HG03280 (cell line): ENCODE measurements around the gene CCDC102B.
"Not testable (repeated sequence)": the region's sequence is repeated elsewhere in the genome, so short reads cannot be mapped to it uniquely, and the experiment has no call there.

ENCODE experiments used
- ATAC-seq: cut with Tn5 transposase; IDR thresholded peaks from one replicate; pipeline ENCODE4 v1.9.1; 2021; ENCODE audit warnings: mild to moderate bottlenecking, moderate library complexity; ENCODE audit not compliant: unreplicated experiment

CCDC102B gene

DNA sequence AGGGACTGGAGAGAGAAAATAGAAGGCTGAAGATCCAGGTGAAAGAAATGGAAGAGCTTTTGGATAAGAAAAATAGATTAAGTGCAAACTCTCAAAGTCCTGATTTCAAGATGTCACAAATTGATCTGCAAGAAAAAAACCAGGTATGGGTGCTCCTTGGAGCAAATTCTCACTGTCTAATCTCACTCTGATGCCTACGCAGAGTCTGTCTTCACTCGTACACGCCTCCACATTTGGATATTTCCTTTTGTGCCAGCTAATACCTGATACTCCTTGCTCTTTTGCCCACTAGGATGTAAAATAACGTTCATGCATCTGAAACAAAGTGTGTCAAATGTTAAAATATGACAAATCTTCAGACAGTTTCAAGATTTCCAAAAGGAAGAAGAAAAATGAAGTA lies 99.4 kb downstream of the CCDC102B start:
- no peak for ATAC-seq

DNA sequence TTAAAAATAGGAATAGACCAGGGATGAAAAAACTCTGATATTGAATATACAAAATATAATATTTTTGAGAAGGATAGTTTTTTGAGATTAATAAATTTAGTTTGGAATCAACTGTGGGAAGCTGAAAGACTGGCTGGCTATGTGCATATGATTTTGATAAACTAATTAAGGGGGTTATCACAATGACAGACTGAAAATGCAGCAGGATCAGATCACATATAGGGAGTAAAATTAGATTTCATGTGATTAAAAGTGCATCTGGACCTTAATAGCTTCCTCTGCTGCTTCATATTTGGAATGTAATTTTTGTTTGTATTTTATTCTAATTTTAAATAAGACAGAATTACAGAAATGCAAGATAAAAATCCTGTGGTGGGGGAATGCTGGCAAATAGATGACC lies 111.7 kb downstream of the CCDC102B start:
- ATAC-seq, result no peak

DNA sequence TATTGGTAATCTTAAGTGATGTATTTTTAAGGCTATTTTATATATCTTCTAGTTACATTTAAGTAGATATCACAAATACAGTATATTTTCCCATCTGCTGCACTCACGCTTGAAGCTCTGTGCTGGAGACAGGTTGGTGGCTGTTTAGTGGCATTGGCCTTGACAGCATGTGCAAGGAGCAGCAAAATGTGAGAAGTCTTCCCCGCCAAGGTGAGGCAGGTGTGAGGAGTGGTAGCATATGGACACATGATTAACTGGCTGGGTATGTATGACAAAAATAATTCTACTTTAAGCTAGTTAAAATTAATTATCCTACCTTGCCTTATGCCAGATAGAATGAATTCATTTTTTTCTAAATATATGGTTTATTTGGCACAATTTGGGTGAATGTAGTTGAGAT lies 117.2 kb downstream of the CCDC102B start:
- ATAC-seq, result no peak

DNA sequence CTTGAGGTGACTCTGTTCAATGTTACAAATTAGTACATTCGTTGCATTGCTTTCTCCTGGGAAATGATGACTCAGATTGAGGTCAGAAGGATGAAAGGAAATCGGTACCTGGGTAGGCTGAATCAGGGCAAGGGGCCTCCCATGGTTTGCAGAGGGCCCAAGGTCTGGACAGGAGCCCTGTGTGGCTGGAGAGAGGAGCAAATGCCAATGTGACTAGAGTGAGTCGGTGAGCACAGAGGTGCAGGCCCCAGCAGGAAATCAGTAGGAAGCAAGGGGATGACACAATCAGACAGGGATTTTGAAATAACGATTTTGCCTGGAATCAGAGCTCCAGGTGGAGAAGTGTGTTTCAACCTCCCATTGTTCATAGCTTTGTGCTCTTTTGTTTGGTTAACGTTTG lies 118.9 kb downstream of the CCDC102B start:
- ATAC-seq, result no peak

DNA sequence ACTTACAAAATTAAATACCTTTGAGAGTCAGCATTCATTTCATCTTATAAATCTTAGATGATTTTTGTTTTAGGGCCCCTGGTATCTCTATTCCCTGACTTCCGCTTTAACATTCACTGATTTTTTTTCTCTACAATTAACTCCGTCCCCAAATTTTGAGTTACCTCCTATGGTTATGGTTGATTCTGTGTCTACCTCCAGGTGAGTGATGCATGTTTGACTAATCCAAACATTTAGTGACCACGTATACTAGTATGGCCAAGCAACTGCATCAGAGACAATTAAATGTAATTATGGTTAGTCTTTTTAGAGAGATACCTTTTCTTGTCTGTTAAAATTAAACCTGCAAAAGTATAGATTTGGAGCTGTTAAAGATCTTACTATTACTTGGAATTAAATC lies 120.3 kb downstream of the CCDC102B start:
- ATAC-seq, result no peak

DNA sequence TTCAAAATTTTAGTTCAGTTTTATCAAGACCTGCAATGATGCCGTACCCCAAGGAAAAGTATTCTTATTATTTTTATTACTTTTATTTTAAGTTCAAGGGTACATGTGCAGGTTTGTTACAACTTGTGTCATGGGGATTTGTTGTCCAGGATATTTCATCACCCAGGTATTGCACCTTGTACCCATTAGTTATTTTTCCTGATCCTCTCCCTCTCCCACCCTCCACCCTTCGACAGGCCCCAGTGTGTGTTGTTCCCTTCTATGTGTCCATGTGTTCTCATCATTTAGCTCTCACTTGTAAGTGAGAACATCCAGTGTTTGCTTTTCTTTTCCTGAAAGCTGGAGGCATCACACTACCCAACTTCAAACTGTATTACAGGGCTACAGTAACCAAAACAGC lies 122.0 kb downstream of the CCDC102B start:
- ATAC-seq, result no peak

DNA sequence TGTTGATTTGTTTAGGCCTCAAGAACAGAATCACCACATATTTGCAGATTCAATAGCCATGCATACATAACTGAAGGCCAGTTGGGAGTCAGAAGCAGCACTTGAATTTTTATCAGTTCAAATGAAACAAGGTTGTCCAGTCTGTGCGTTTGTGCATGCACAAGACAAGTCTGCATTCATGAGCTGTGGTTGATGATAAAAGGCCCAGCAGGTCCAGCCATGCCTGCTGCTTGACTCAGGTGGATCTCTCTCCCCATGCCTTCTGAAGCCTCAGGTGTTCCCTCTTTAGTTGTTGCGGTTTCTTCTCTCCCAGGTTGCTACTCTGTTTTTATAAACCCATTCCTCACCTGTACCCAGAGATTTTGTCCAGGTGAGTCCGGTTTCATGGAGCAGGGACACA lies 124.5 kb downstream of the CCDC102B start:
- no peak for ATAC-seq

DNA sequence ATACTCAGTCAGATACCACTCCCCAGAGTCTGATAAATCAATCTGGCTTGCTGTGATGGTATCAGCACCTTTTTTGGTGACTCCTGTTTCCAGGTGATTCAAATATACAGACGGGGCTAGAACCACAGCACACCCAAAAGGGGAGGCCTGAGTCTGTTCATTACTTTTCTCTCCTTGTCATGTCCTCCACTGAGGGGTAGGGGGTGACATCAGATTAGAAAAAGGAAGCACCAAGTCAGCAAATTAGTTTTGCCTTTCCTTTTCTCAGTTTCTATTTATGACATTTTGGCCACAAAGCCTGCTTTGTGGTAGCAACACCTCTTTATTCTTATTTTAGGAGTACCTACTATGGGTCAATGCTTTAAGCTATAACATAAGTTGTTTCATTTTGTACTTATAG lies 127.4 kb downstream of the CCDC102B start:
- ATAC-seq, result peak; percentile 80

DNA sequence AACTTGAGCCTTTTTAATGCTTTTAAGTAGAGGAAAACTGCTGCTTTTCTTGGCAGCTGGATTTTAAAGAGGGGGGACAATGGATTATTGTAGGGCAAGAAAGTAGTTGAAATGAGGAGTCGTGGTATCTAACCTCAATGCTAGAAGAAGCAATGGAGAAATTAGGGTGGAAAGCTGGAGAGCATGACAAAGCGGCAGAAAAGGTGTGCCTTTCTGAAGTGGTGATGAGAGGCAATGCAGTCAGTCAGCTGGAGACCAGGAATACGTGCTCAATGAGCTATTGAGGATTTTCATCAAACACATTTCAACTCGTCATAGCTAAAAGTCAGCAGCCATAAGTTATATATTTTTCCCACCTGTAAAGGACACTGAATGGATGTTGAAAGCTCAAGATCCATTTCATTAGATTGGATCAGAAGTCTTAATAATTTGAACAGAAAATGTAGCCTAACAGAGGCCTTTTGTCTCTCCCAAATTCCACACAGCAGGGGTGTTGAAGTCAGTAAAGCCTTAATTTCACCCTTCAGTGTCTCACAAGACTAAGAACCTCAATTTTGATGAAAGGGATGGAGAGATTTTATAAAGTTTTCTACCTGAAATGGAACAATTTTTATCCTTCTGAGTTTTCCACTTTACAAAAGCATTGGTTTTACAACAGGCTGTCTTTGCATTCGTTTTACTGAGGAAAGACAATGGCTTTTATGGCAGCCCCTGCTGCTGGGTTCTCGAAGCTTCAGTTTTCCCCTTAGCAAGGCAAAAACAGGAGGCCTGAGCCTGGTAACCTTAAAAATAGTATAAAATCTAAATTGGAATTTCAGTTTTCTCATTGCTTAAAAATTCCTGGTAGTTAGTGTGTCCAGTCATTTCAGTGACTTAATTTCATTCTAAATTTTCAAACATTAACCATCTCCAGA lies 131.1 kb downstream of the CCDC102B start:
- ATAC-seq, result no peak

DNA sequence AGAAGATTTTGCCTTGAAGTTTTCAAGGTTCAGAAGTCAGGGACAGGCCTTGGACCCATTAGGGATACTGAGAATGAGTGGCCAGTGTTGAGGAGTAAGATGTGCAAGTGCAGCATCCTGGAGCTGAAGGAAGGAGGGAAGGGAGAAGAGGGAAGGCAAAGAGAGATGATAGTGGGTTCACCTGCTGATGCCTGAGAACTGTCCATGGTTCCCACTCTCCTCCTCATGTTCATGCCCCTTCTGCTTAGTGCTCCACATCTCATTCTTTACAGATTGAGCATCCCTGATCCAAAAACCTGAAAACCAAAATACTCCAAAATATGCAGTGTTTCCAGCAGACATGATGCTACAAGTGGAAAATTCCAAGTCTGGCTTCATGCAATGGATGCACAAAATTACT lies 137.8 kb downstream of the CCDC102B start:
- no peak for ATAC-seq

DNA sequence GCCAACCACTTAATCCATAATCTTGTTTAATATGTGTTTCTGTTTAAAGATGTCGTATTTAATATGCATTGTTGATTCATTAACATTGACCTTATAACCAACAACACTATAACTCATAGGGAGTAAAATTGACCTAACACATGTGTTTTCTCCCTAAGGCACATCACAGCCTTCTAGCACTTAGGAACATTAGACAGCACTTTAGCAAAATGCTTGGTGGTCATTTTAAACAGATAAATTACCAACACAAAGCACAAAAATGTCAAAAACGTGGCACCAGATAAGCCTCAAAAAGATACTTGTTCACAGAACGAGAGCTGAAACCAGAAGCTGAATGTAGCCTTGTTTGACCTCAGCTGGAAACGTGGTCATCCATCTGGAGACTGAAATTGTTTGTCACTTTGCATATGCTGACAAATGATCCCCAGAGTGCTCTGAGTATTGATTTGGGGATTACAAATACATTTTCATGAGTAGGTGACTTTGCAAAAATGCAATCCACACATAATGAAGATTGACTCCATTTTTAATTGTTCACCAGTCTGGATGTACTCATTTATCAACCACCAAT lies 139.2 kb downstream of the CCDC102B start:
- no peak for ATAC-seq

DNA sequence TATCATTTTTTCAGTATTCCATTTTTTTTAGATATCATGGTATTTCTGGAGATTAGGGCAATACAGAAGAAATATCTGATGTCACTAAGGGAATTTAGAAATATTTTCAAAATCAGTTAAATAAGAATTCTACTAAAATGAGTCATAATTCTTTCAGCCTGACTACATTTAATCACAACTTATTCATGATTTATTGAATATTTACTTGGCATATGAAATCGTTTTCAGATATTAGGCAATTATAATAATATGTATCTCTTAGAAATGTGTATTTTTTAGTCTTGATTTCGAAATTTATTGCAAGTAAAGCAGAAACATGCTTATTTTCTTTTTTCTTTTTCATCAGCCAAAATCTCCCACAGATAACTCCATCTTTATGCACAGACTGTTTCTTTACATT lies 142.2 kb downstream of the CCDC102B start:
- ATAC-seq, result no peak

DNA sequence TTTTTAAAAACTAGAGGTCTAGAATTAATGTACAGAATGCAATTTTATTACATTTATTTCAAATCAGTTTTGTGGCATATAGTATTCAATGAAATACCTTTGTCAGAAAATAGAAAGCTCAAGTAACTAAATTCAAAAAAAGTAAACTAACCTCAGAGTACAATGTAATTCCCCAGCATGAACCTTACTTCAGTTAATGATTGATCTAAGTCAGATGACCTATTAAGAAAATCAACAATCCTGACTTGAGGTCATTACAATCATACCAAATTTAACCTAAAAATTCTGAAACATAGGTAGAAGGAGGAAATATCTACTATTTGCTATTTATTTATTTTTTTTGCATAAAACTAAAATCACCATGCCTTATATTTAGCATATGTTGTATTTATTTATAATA lies 142.9 kb downstream of the CCDC102B start:
- no peak for ATAC-seq

DNA sequence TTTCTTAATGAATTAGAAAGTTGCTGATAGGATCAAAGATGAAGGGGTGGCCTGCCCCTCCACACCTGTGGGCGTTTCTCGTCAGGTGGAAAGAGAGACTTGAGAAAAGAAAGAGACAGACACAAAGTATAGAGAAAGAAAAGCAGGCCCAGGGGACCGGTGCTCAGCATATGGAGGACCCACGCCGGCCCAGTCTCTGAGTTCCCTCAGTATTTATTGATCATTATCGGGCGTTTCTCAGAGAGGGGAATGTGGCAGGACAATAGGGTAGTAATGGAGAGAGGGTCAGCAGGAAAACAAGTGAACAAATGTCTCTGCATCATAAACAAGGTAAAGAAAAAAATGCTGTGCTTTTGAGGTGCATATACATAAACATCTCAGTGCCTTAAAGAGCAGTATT lies 144.3 kb downstream of the CCDC102B start:
- no peak for ATAC-seq

DNA sequence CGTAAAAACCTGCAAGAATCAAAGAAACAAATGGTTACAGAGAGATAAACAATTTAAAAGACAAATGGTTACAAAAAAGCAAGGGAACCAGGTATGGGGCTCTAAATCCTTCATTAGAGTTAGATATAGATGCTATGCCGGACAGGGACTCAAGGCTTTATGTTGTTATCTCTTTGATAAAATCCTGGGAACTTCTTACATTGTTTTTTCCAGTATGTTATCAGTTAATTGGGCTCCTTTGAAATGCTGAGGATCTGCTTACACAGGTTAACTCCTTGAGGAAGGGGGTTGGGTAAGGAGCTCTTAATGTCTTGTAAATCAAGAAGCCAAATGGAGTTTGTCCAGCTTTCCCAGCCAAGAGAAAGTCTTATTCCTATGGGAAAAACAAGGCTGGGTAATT lies 146.0 kb downstream of the CCDC102B start:
- not testable (repeated sequence) for ATAC-seq

DNA sequence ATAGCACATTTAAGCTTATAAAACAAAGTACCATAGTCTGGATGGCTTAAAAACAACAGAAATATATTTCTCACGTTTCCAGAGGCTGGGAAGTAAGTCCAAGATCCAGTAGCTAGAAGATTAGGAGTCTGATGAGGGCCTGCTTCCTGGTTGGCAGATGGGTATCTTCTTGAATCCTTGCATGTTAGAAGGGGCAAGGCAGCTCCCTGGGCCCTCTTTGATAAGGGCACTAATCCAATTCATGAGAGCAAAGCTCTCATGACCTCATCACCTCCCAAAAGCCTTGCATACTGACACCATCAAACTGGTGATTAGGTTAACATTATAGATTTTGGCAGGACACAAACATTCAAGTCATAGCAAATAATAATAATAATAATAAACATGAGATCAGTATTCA lies 146.4 kb downstream of the CCDC102B start:
- no peak for ATAC-seq

DNA sequence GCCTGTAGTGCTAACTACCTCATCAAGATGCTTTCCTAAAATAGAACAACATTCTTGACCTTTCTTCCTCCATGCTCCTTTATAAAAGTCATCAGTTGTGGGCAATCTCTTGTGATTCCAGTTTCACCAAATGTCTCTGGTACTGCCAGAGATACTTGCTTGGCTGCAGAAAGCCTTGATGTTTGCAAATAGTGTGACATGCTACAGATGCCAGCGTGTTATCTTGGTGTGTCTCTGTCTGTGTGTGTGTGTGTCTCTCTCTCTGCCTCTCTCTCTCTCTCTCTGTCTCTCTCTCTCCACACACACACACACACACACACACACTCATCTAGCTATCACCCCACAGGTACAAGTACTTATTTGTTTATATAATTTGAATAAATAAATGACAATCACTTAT lies 146.9 kb downstream of the CCDC102B start:
- ATAC-seq, result no peak

DNA sequence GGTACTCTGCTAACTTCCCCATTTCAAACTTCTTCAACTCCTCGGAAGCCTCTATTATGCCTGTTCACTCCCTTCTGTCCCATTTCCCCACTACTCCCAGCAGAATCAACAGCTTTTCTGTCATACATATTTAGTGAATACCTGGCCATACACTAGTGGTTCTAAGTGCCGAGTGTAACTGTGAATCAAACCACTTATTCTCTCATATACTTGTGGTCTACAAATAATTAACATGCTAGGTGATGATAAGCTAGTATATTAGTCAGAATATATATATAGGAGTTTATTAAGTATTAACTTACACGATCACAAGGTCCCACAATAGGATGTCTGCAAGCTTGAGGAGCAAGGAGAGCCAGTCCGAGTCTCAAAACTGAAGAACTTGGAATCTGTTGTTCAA lies 150.7 kb downstream of the CCDC102B start:
- ATAC-seq, result no peak

DNA sequence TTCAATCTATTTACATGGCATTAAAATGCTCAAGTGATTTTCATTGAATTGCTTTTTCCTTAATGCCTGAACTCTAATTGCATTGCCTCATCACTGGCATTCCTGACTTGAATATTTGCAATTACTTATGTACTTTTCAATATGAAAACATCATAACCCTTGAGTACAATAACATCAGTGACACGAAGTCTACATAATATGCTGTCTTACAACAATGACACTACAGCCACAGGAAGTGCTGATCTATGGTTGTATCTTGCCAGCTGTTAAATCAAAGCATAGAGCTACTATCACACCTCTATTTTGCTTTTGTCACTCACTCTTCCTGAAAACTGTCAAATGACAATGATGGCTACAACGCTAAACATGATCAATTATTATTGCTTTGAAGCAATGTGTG lies 156.9 kb downstream of the CCDC102B start:
- ATAC-seq, result no peak

DNA sequence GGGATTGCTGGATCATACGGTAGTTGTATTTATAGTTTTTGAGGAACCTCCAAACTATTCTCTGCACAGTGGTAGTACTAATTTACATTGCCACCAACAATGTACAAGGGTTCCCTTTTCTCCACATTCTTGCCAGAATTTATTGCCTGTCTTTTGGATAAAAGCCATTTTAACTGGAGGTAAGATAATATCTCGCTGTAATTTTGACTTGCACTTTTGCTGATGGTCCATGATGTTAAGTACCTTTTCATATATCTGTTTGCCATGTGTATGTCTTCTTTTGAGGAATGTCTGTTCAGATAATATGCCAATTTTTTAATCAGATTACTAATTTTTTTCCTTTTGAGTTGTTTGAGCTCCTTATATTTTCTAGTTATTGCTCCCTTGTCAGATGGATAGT lies 158.8 kb downstream of the CCDC102B start:
- ATAC-seq, result no peak

DNA sequence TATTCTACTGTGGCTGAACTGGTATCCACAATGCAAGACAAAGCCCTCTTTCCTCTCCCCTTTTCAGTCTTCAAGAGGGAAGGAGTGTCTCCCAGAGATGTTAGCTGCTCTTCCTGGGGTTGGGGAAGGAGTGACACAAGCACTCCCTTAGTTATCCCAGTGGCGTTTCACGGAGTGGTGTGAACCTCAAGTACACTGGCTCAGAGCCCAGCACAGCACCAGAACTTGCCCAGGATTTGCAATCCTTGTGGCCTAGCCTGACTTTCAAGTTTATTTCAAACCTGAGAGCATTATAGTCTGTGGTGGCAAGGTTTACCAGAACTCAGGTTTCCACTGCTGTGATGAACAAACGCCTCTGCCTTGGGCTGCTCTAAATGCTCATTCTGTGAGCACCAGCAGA lies 162.5 kb downstream of the CCDC102B start:
- no peak for ATAC-seq

DNA sequence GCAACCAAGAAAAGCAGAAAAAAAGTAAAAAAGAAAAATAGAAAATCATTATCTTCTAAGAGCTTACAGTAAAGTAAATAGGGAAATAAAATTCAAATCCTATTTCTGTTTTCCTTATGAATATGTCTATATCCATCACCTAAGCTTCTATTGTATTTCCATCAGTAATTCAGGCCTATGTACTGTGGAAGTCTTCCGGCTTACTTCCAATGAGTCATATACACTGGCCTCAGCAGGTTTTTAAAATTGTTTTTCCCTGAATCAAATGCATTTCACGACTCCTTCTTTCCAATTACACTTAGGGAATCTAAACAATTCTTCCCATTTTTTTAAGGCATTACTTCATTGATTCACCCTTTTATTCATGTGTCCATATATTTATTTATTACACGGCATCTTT lies 164.7 kb downstream of the CCDC102B start:
- ATAC-seq, result no peak

DNA sequence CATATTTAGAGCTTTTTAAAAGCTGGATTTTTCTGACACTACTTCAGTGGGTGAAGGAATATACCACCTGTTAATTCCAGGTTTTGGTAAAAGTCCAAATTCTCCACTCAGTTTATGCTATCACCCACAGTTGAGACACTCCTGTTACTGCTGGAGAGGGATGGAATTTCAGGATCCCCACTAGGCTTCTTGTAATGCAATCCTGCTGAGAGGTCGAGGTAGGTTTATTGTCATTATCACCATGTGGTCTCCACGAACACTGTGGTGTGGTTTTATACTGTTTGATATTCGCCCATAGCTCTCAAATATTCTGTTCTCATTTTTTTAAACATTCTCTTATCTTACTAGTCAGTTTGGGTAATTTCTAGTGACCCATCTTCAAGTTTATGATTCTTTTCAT lies 167.9 kb downstream of the CCDC102B start:
- no peak for ATAC-seq
